PC-3 (cell line): ENCODE data around the gene CYB5B. TPM values are rescaled to one million over a fixed set of nuclear protein-coding genes. Genes with fewer than 3 reads are reported as not detected.
A peak's percentile ranks its signal among the peaks of the same experiment; 100 is the strongest.

ENCODE experiments used
- ATAC-seq: fragments of 200-7000 bp; cut with Tn5 transposase; 2 replicates; pipeline ENCODE4 v1.9.1; 2020; ENCODE audit warnings: mild to moderate bottlenecking, moderate library complexity
- BruUV-seq: library from RNA; stranded (reverse); fragments of 400-500 nt; replicated peaks from 2 replicates; lab custom pipeline; 2021; lab: Mats Ljungman, UMichigan
- CTCF ChIA-PET: fragments of 300-600 bp; sonication (Branson Sonifier 250); formaldehyde crosslinking; loops from one replicate; lab custom pipeline; 2022; ENCODE audit warnings: antibody characterized with exemption; lab: Charles Lee
- POLR2A ChIA-PET: fragments of 300-600 bp; sonication (Branson Sonifier 250); formaldehyde crosslinking; loops from one replicate; lab custom pipeline; 2022; ENCODE audit warnings: antibody characterized with exemption; ENCODE audit not compliant: unreplicated experiment; lab: Charles Lee
- DNase-seq: peaks from one replicate; pipeline ENCODE4 v3.0.0-alpha.2; 2015
- H2AFZ ChIP-seq: fragments of 300-600 bp; sonication (generic); 2 replicates; pipeline ENCODE4 v1.6.0; 2016; ENCODE audit warnings: antibody characterized with exemption, low read length
- H3F3A ChIP-seq: fragments of 300-600 bp; sonication (generic); one replicate; pipeline ENCODE4 v1.6.0; 2017; ENCODE audit warnings: antibody characterized with exemption, low read length, control low read depth, mild to moderate bottlenecking; ENCODE audit not compliant: unreplicated experiment
- H3K27ac ChIP-seq: fragments of 300-600 bp; sonication (generic); 2 replicates; pipeline ENCODE4 v1.5.1; 2016; ENCODE audit warnings: mild to moderate bottlenecking, low read length
- H3K27me3 ChIP-seq: fragments of 300-600 bp; sonication (generic); 2 replicates; pipeline ENCODE4 v1.6.1; 2016; ENCODE audit warnings: low read length, mixed read lengths
- H3K36me3 ChIP-seq: fragments of 300-600 bp; sonication (generic); 2 replicates; pipeline ENCODE4 v1.6.1; 2016; ENCODE audit warnings: low read depth, mixed run types, low read length, mixed read lengths
- H3K4me1 ChIP-seq: fragments of 300-600 bp; sonication (generic); 2 replicates; pipeline ENCODE4 v1.5.1; 2016; ENCODE audit warnings: low read length; ENCODE audit not compliant: insufficient read depth
- H3K4me2 ChIP-seq: fragments of 300-600 bp; sonication (generic); 2 replicates; pipeline ENCODE4 v1.6.0; 2016; ENCODE audit warnings: low read length
- H3K4me3 ChIP-seq: fragments of 300-600 bp; sonication (generic); 2 replicates; pipeline ENCODE4 v1.5.1; 2016; ENCODE audit warnings: mild to moderate bottlenecking, low read length, mixed read lengths
- H3K79me2 ChIP-seq: fragments of 300-600 bp; sonication (generic); 2 replicates; pipeline ENCODE4 v1.6.1; 2017; ENCODE audit warnings: low read length, mixed read lengths
- H3K9ac ChIP-seq: fragments of 300-600 bp; sonication (generic); 2 replicates; pipeline ENCODE4 v1.6.0; 2016; ENCODE audit warnings: mild to moderate bottlenecking, low read length
- H3K9me2 ChIP-seq: fragments of 300-600 bp; sonication (generic); replicated peaks from 2 replicates; pipeline ENCODE4 v1.6.1; 2016; ENCODE audit warnings: mixed run types, low read length, mixed read lengths
- H3K9me3 ChIP-seq: fragments of 300-600 bp; sonication (generic); 2 replicates; pipeline ENCODE4 v1.6.1; 2016; ENCODE audit warnings: low read length, mixed read lengths
- H4K20me1 ChIP-seq: fragments of 300-600 bp; sonication (generic); 2 replicates; pipeline ENCODE4 v1.6.1; 2016; ENCODE audit warnings: low read length, mixed read lengths
- CTCF ChIP-seq: fragments of 300-600 bp; sonication (generic); conservative IDR thresholded peaks from 2 replicates; pipeline ENCODE4 v1.5.1; 2017; ENCODE audit warnings: antibody characterized with exemption, low read depth, mild to moderate bottlenecking, low read length
- EZH2 ChIP-seq: fragments of 300-600 bp; sonication (generic); IDR thresholded peaks from one replicate; pipeline ENCODE4 v1.6.1; 2017; ENCODE audit warnings: antibody characterized with exemption, mild to moderate bottlenecking, low read length; ENCODE audit not compliant: unreplicated experiment
- EZH2phosphoT487 ChIP-seq: fragments of 300-600 bp; sonication (generic); IDR thresholded peaks from 2 replicates; pipeline ENCODE4 v1.6.1; 2018; ENCODE audit warnings: mild to moderate bottlenecking, antibody characterized with exemption, low read length, borderline replicate concordance
- intact Hi-C: fragments of 100-400 bp; cut with micrococcal nuclease; formaldehyde crosslinking; loops from 2 replicates; pipeline ENCODE4 v1.9.0; 2023
- total RNA-seq: library from RNA; depleted of rRNA; stranded (reverse); fragments of >200 nt; gene quantifications from 2 replicates; pipeline ENCODE4 v1.2.3, GENCODE V29; 2014

Gene CYB5B
- total RNA-seq, 1 experiment from 2014 or later: 64.5 TPM

- H4K20me1 ChIP-seq: no peaks in the 10 kb centered on the region
- H3K9me3 ChIP-seq: no peaks in the 10 kb centered on the region
- H3K4me3 ChIP-seq: no peak overlapping the region
- no peaks in the 10 kb centered on the region for H3K27me3 ChIP-seq
- 0 out of 2 replicates have a peak overlapping the region, but pooled peaks have one; percentile 19 for H2AFZ ChIP-seq
- H3K4me2 ChIP-seq: peak overlapping the region; percentile 5; the same call in 1 of the 2 replicates
- DNase-seq: peak; percentile 44
- intact Hi-C loops: loop anchor here (10.0 kb wide), 2 partner anchors 251 to 361 kb away; partner anchors contain the start of gene NOB1
- peaks cover 29% of the 10 kb centered on the region for H3K4me1 ChIP-seq
- peak overlapping the region; percentile 31; the same call in 1 of the 2 replicates for H3K27ac ChIP-seq
- H3K79me2 ChIP-seq: no peaks in the 10 kb centered on the region
- H3K9ac ChIP-seq: no peak overlapping the region
- CTCF ChIA-PET: interaction anchor here (0.5 kb wide), 1 partner anchor 314 kb away, joined by 4 read pairs; no protein-coding TSS in a partner anchor
- peak; percentile 37 for ATAC-seq
- BruUV-seq: no TSS peak
- H3F3A ChIP-seq: no peaks in the 10 kb centered on the region
- H3K36me3 ChIP-seq: no peaks in the 10 kb centered on the region
- H3K9me2 ChIP-seq: no peaks in the 10 kb centered on the region
- TF ChIP-seq CTCF (no peak), EZH2phosphoT487 (no peak), EZH2 (no peak)
- POLR2A ChIA-PET: no interaction called here
These were observed 30.2 kb upstream of the CYB5B start for GRCh38 chr16:69393898-69394849.

GRCh38 chr16:69395859-69396186, 28.6 kb upstream of the CYB5B start:
- no peak overlapping the region for H3K4me3 ChIP-seq
- H2AFZ ChIP-seq: no peak overlapping the region
- ChIA-PET CTCF (interaction anchor here (0.6 to 1.1 kb wide), 5 partner anchors 8 to 359 kb away, joined by 3 to 7 read pairs (median 4); partner anchors contain the start of gene NOB1), POLR2A (no interaction called here)
- ATAC-seq (no peak), DNase-seq (no peak)
- peaks cover 29% of the 10 kb centered on the region for H3K4me1 ChIP-seq
- no peaks in the 10 kb centered on the region for H3K9me3 ChIP-seq
- H3K36me3 ChIP-seq: no peaks in the 10 kb centered on the region
- no TSS peak for BruUV-seq
- no peak for TF ChIP-seq EZH2
- TF ChIP-seq CTCF: no peak
- no peak for TF ChIP-seq EZH2phosphoT487
- H3F3A ChIP-seq: no peaks in the 10 kb centered on the region
- no peak overlapping the region for H3K9ac ChIP-seq
- no peaks in the 10 kb centered on the region for H3K79me2 ChIP-seq
- no peaks in the 10 kb centered on the region for H3K27me3 ChIP-seq
- intact Hi-C loops: loop anchor here (1.0 to 10.0 kb wide), 6 partner anchors 56 to 359 kb away; partner anchors contain the start of genes NFAT5 and NOB1
- no peaks in the 10 kb centered on the region for H4K20me1 ChIP-seq
- no peaks in the 10 kb centered on the region for H3K9me2 ChIP-seq
- H3K27ac ChIP-seq: peak overlapping the region; percentile 79; the same call in 1 of the 2 replicates
- no peak overlapping the region for H3K4me2 ChIP-seq
